OCI-LY1 (cell line): ENCODE results near the gene CD82.

ENCODE experiments used
- H2AFZ ChIP-seq: fragments of 200-600 bp; sonication (generic), shearing (Covaris generic); 2 replicates; pipeline ENCODE4 v1.6.0; 2014; ENCODE audit warnings: antibody characterized with exemption, mild to moderate bottlenecking, low read length
- H3F3A ChIP-seq: fragments of 200-600 bp; sonication (generic), shearing (Covaris generic); 2 replicates; pipeline ENCODE4 v1.6.0; 2014; ENCODE audit warnings: mild to moderate bottlenecking, antibody characterized with exemption, low read length, moderate library complexity; ENCODE audit not compliant: insufficient read depth
- H3K27ac ChIP-seq: fragments of 200-600 bp; sonication (generic); 2 replicates; pipeline ENCODE4 v1.5.1; 2014; ENCODE audit warnings: low read length, mixed run types, mild to moderate bottlenecking, low read depth; ENCODE audit not compliant: poor library complexity, severe bottlenecking
- H3K27me3 ChIP-seq: fragments of 200-600 bp; sonication (generic); 2 replicates; pipeline ENCODE4 v1.6.0; 2014; ENCODE audit warnings: antibody characterized with exemption, mild to moderate bottlenecking, low read length, moderate library complexity; ENCODE audit not compliant: insufficient read depth
- H3K36me3 ChIP-seq: fragments of 200-600 bp; sonication (generic); 2 replicates; pipeline ENCODE4 v1.6.1; 2014; ENCODE audit warnings: mild to moderate bottlenecking, antibody characterized with exemption, low read length, moderate library complexity, mixed read lengths; ENCODE audit not compliant: insufficient read depth
- H3K4me1 ChIP-seq: fragments of 200-600 bp; sonication (generic); 2 replicates; pipeline ENCODE4 v1.5.1; 2014; ENCODE audit warnings: mild to moderate bottlenecking, low read length, moderate library complexity; ENCODE audit not compliant: insufficient read depth, severe bottlenecking
- H3K4me2 ChIP-seq: fragments of 200-600 bp; sonication (generic), shearing (Covaris generic); 2 replicates; pipeline ENCODE4 v1.6.1; 2014; ENCODE audit warnings: low read length
- H3K4me3 ChIP-seq: fragments of 200-600 bp; sonication (generic); 2 replicates; pipeline ENCODE4 v1.5.1; 2014; ENCODE audit warnings: low read length, low read depth, mild to moderate bottlenecking, mixed read lengths; ENCODE audit not compliant: poor library complexity, severe bottlenecking
- H3K79me2 ChIP-seq: fragments of 200-600 bp; shearing (Covaris generic); 2 replicates; pipeline ENCODE4 v1.6.1; 2016; ENCODE audit warnings: mixed run types, low read length, mixed read lengths; ENCODE audit not compliant: insufficient read depth
- H3K9ac ChIP-seq: fragments of 200-600 bp; sonication (generic), shearing (Covaris generic); 2 replicates; pipeline ENCODE4 v1.6.1; 2014; ENCODE audit warnings: mild to moderate bottlenecking, low read length, mixed read lengths
- H3K9me2 ChIP-seq: fragments of 200-600 bp; sonication (generic), shearing (Covaris generic); 2 replicates; pipeline ENCODE4 v1.6.1; 2014; ENCODE audit warnings: low read depth, mild to moderate bottlenecking, low read length, mixed read lengths
- H3K9me3 ChIP-seq: fragments of 200-600 bp; shearing (Covaris generic); 2 replicates; pipeline ENCODE4 v1.6.1; 2014; ENCODE audit warnings: low read length, mixed read lengths
- H4K20me1 ChIP-seq: fragments of 200-600 bp; sonication (generic), shearing (Covaris generic); 2 replicates; pipeline ENCODE4 v1.6.0; 2016; ENCODE audit warnings: mild to moderate bottlenecking, low read length; ENCODE audit not compliant: insufficient read depth
- CTCF ChIP-seq: fragments of 200-600 bp; sonication (generic), shearing (Covaris generic); IDR thresholded peaks from 2 replicates; pipeline ENCODE4 v1.5.1; 2017; ENCODE audit warnings: mild to moderate bottlenecking, antibody characterized with exemption, low read length, moderate library complexity, mixed read lengths
- EZH2 ChIP-seq: fragments of 200-600 bp; sonication (generic), shearing (Covaris generic); IDR thresholded peaks from 2 replicates; pipeline ENCODE4 v1.8.0; 2017; ENCODE audit warnings: borderline replicate concordance, mixed run types, mild to moderate bottlenecking, antibody characterized with exemption, low read length, moderate library complexity, mixed read lengths

The CD82 gene

DNA sequence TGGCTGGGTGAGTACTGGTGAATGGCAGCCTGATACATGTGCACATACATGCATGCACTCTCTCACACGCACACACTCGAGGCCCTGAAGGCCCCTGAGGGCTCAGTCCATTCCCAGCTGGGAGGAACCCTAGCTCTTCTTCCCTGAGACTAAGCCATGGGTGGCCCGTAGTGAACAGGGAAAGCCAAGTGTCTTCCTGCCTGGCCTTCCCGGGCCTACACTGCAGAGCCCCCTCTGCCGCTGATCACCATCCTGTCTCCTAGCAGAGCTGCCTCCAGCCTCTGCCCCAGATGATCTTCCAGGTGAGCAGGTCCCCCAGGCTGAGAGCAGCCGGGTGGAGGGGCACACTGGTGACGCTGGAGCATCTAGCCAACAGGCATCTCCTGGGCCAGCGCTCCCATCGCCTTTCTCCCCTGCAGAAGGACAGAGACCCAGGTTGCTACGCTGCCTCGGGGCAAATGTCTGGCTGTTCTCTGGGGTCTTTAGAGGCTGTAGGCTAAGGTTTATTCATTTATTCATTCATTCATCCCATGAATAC, 57.3 kb downstream of the CD82 start:
- Histone ChIP-seq H3F3A (no peaks in the 10 kb centered on the region), H3K4me3 (no peak overlapping the region), H3K79me2 (no peaks in the 10 kb centered on the region), H4K20me1 (no peaks in the 10 kb centered on the region), H3K27me3 (peaks cover 6% of the 10 kb centered on the region; the same call in 1 of the 2 replicates), H3K9me2 (no peaks in the 10 kb centered on the region), H2AFZ (no peak overlapping the region), H3K9ac (no peak overlapping the region), H3K9me3 (peaks cover 4% of the 10 kb centered on the region; the same call in 1 of the 2 replicates), H3K4me2 (no peak overlapping the region), H3K4me1 (no peaks in the 10 kb centered on the region), H3K27ac (no peak overlapping the region), H3K36me3 (peaks cover 40% of the 10 kb centered on the region)
- TF ChIP-seq CTCF, result no peak
- no peak for TF ChIP-seq EZH2

DNA sequence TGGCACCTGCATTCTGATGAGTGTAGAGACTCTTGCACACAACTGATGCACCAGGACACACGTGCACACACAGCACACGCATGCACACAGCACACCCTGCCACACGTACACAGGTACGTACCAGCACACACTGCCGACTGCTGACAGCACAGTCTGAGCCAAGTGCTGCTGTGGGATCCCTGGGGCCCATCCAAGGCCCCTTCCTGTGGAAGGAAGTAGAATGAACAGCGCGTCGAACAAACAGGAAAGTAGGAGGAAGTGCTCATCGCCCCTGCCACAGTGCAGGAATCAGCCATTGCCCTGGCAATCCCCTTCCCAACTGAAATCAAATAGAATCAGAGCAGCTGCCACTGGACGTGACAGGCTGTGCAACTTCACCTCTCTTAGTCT, 57.9 kb downstream of the CD82 start:
- H3K9ac ChIP-seq, result no peak overlapping the region

GRCh38 chr11:44623731-44624491, 58.4 kb downstream of the CD82 start:
- no peaks in the 10 kb centered on the region for H4K20me1 ChIP-seq
- H3F3A ChIP-seq, result no peaks in the 10 kb centered on the region
- H3K4me2 ChIP-seq, result no peak overlapping the region
- no peaks in the 10 kb centered on the region for H3K4me1 ChIP-seq
- TF ChIP-seq CTCF (no peak), EZH2 (no peak)
- no peak overlapping the region for H2AFZ ChIP-seq
- peaks cover 12% of the 10 kb centered on the region for H3K27me3 ChIP-seq
- H3K9me2 ChIP-seq, result no peaks in the 10 kb centered on the region
- H3K4me3 ChIP-seq, result no peak overlapping the region
- peaks cover 29% of the 10 kb centered on the region for H3K36me3 ChIP-seq
- no peak overlapping the region for H3K27ac ChIP-seq
- no peaks in the 10 kb centered on the region for H3K79me2 ChIP-seq
- peaks cover 4% of the 10 kb centered on the region; the same call in 1 of the 2 replicates for H3K9me3 ChIP-seq
- H3K9ac ChIP-seq, result no peak overlapping the region

More for the DNA sequence above, 57.9 kb downstream of the CD82 start:
- H3K4me1 ChIP-seq, result no peaks in the 10 kb centered on the region
- peaks cover 4% of the 10 kb centered on the region; the same call in 1 of the 2 replicates for H3K9me3 ChIP-seq
- no peaks in the 10 kb centered on the region for H3K79me2 ChIP-seq
- no peaks in the 10 kb centered on the region for H3F3A ChIP-seq
- no peaks in the 10 kb centered on the region for H4K20me1 ChIP-seq
- H3K27me3 ChIP-seq, result peaks cover 11% of the 10 kb centered on the region
- TF ChIP-seq CTCF (no peak), EZH2 (no peak)
- H3K4me3 ChIP-seq, result no peak overlapping the region
- no peaks in the 10 kb centered on the region for H3K9me2 ChIP-seq
- peaks cover 35% of the 10 kb centered on the region for H3K36me3 ChIP-seq
- no peak overlapping the region for H3K27ac ChIP-seq
- no peak overlapping the region for H3K4me2 ChIP-seq
- H2AFZ ChIP-seq, result no peak overlapping the region
